Muscle of leg (tissue), 11 donors: ENCODE data around the gene NME3. TPM values are rescaled to one million over a fixed set of nuclear protein-coding genes. Genes with fewer than 3 reads are reported as not detected.

Experiments
- DNase-seq: peaks from one replicate; pipeline ENCODE4 v3.0.0; 2013
- H3K27ac ChIP-seq: one replicate; pipeline ENCODE4 v1.5.1; 2013; ENCODE audit warnings: mild to moderate bottlenecking, low read length, control low read depth
- H3K27me3 ChIP-seq: one replicate; pipeline ENCODE4 v1.6.1; 2013; ENCODE audit warnings: low read length; ENCODE audit not compliant: control insufficient read depth, insufficient read depth
- H3K36me3 ChIP-seq: one replicate; pipeline ENCODE4 v1.6.1; 2013; ENCODE audit warnings: low read length; ENCODE audit not compliant: control insufficient read depth, insufficient read depth
- H3K4me1 ChIP-seq: one replicate; pipeline ENCODE4 v1.6.1; 2013; ENCODE audit warnings: low read length; ENCODE audit not compliant: control insufficient read depth, insufficient read depth
- H3K4me3 ChIP-seq: one replicate; pipeline ENCODE4 v1.5.1; 2013; ENCODE audit warnings: low read length, control low read depth
- H3K9me3 ChIP-seq: replicated peaks from 2 replicates; pipeline ENCODE4 v1.6.1; 2013; ENCODE audit warnings: low read depth, low read length; ENCODE audit not compliant: control insufficient read depth
- WGBS: methylation state at CpG from one replicate; pipeline ENCODE4 v1.1.5; 2013; ENCODE audit warnings: missing lambda C conversion rate; ENCODE audit not compliant: insufficient coverage; 5-methylcytosine and 5-hydroxymethylcytosine counted together
- polyA plus RNA-seq, 8 donors: library from polyadenylated mRNA; unstranded; fragments of 120-200 nt; gene quantifications; one replicate each; pipeline versions ENCODE4 v1.2.1 to v1.2.3, GENCODE V29; 2013; ENCODE audit warnings: inconsistent platforms in 1 of 8, low replicate concordance in 1 of 8; ENCODE audit not compliant: insufficient read length in 8 of 8, insufficient read depth in 1 of 8
- total RNA-seq: library from RNA; stranded (reverse); fragments of 120-200 nt; gene quantifications from one replicate; pipeline ENCODE4 v1.2.4, GENCODE V29; 2013

NME3 gene
- total and polyA plus RNA-seq, 9 donors: 22.2 to 35.2 (median 28.1) TPM

DNA sequence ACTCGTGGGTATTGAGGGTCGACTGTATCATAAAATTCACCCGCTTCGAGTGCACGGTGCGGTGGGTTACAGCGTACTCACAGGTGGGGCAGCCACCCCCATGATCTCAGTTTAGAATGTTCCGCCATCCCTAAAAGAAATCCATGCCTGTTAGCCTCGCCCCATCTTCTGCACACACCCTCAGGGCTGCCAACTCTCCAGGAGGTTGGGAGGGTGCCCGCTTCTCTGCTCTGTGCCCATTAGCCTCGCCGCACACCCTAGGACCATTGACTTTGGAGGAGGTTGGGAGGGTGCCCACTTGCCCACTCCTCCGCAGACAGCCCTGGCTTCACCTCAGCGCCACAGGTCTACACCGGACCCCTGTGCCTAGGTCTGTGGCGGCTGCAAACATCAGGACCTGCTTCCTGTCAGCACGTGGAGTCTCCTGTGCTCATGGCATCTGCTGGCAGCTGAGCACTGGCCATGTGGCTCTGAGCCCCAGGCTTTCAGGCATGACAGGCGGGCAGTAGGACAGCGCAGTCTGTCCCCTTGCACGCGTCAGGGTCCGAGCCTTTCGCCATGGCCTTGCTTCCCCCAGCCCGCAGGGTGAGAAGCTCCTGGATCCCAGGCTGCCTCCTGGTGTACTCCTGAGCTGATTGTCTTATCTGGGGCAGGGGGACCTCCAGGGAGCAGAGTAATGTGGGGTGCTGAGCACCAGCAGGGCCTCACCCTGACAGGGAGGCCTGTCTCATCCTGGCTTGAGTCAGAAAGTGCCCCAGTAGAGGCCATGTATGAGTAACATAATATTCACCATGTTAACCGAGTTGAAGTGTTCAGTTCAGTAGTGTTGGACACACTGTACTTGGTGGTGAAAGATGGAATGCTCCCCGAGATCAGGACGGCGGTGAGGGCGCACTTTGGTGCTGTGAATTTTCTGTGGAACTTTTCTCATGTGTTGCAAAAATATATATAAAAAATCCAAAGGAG lies 21.9 kb downstream of the NME3 start:
- H3K27me3 ChIP-seq: no peaks in the 10 kb centered on the region
- no peak overlapping the region for H3K4me3 ChIP-seq
- 96% methylated on average over 19 of the region's 29 CpGs for WGBS
- no peak overlapping the region for H3K27ac ChIP-seq
- DNase-seq: no peak
- peaks cover 77% of the 10 kb centered on the region for H3K36me3 ChIP-seq
- H3K4me1 ChIP-seq: no peaks in the 10 kb centered on the region
- H3K9me3 ChIP-seq: no peaks in the 10 kb centered on the region

GRCh38 chr16:1747934-1748333 lies 23.4 kb downstream of the NME3 start:
- 81% methylated on average over 11 of the region's 11 CpGs for WGBS
- H3K36me3 ChIP-seq: peaks cover 82% of the 10 kb centered on the region
- no peaks in the 10 kb centered on the region for H3K4me1 ChIP-seq

GRCh38 chr16:1746693-1747195 lies 24.6 kb downstream of the NME3 start:
- Histone ChIP-seq H3K36me3 (peaks cover 70% of the 10 kb centered on the region), H3K9me3 (no peaks in the 10 kb centered on the region), H3K4me1 (no peaks in the 10 kb centered on the region), H3K27me3 (no peaks in the 10 kb centered on the region), H3K4me3 (no peak overlapping the region), H3K27ac (no peak overlapping the region)
- 89% methylated on average over 24 of the region's 31 CpGs for WGBS
- no peak for DNase-seq

More at GRCh38 chr16:1747934-1748333, 23.4 kb downstream of the NME3 start:
- Histone ChIP-seq H3K27ac (no peak overlapping the region), H3K9me3 (no peaks in the 10 kb centered on the region), H3K27me3 (no peaks in the 10 kb centered on the region), H3K4me3 (no peak overlapping the region)
- DNase-seq: no peak

DNA sequence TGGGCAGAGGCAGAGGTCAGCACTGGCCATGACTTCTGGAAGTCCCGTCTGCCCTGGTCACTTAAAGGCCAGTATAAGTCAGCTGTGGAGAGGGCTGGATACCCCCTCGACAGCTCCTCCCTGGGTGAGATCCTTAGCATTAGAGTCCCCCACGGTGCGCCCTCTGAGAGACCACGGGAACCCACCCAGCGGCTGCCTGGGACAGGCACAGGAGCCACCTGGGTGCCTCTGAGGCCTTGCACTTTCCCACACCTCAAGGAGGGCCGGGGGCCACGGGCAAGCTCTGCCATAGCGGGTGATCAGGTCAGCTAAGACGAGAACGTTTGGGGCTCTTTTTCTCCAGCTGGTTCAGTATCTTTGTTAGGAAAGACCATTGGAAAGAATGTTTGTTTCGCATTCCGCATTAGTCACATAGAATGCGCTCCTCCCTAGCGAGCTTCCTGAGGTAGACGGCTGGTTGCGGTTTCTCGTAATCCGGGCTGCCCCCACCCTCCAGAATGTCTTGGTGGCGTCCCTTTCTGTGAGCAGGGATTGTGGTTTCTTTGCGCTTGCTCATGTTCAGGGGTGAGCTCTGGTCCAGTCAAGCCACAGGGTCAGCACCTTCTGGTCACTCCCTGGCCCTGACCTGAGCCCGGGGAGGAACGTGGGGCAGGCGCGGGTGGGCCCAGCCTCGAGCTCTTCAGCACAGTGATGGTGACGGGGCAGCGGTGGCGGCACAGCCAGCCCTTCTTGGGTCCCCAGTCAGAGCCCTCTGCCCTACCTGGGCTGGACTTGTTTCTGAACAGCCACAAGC lies 25.2 kb downstream of the NME3 start:
- peaks cover 69% of the 10 kb centered on the region for H3K36me3 ChIP-seq
- WGBS: 89% methylated on average over 23 of the region's 29 CpGs

GRCh38 chr16:1745181-1745899 lies 26.0 kb downstream of the NME3 start:
- no peaks in the 10 kb centered on the region for H3K4me1 ChIP-seq
- no peak overlapping the region for H3K4me3 ChIP-seq
- no peaks in the 10 kb centered on the region for H3K9me3 ChIP-seq
- no peaks in the 10 kb centered on the region for H3K27me3 ChIP-seq
- WGBS: 88% methylated on average over 24 of the region's 25 CpGs
- no peak for DNase-seq
- H3K36me3 ChIP-seq: peaks cover 72% of the 10 kb centered on the region
- H3K27ac ChIP-seq: no peak overlapping the region

More for the DNA sequence above, 25.2 kb downstream of the NME3 start:
- Histone ChIP-seq H3K27ac (no peak overlapping the region), H3K9me3 (no peaks in the 10 kb centered on the region), H3K4me1 (no peaks in the 10 kb centered on the region), H3K4me3 (no peak overlapping the region), H3K27me3 (no peaks in the 10 kb centered on the region)
- DNase-seq: no peak

- DNase-seq: no peak
- H3K4me1 ChIP-seq: no peaks in the 10 kb centered on the region
- no peak overlapping the region for H3K4me3 ChIP-seq
- H3K27me3 ChIP-seq: no peaks in the 10 kb centered on the region
- no peak overlapping the region for H3K27ac ChIP-seq
- peaks cover 67% of the 10 kb centered on the region for H3K36me3 ChIP-seq
- no peaks in the 10 kb centered on the region for H3K9me3 ChIP-seq
- WGBS: 90% methylated on average over 15 of the region's 24 CpGs
Observed at GRCh38 chr16:1744338-1744840, 27.0 kb downstream of the NME3 start.

GRCh38 chr16:1743376-1744337 lies 27.7 kb downstream of the NME3 start:
- 85% methylated on average over 24 of the region's 32 CpGs for WGBS
- Histone ChIP-seq H3K4me1 (no peaks in the 10 kb centered on the region), H3K27me3 (no peaks in the 10 kb centered on the region), H3K27ac (no peak overlapping the region), H3K9me3 (no peaks in the 10 kb centered on the region), H3K36me3 (peaks cover 60% of the 10 kb centered on the region), H3K4me3 (no peak overlapping the region)
- no peak for DNase-seq

DNA sequence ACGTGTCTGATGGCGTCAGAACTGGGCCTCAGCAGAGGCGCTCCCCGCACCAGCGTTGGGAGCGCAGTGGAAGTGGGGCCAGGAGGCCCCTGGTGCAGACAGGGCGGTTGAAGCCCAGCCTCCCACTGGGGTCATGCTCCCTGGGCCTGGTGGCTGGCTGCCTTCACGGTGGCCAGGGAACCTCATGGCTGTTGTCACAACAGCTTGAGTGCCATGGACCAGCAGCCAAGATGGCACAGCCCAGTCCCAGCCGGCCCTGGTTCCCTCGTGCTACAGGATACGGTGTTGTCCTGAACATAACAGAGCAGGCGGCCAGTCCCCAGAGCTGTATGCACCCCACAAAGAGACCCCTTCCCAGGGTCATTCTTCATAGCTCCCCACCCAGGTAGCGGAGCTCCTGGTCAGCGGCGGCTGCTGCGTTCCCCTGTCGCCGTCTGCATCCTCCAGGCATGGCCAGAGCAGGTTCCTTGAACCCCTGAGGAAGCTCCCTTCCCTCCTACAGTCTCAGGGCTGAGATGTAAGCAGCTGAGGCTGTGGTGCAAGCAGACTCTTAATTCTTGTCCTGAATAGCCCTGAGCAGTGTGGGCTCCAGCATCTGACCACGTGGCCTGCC lies 29.7 kb downstream of the NME3 start:
- H3K27me3 ChIP-seq: no peaks in the 10 kb centered on the region
- H3K36me3 ChIP-seq: peaks cover 41% of the 10 kb centered on the region
- WGBS: 90% methylated on average over 17 of the region's 19 CpGs
- H3K9me3 ChIP-seq: no peaks in the 10 kb centered on the region
- no peaks in the 10 kb centered on the region for H3K4me1 ChIP-seq
- H3K27ac ChIP-seq: no peak overlapping the region
- no peak for DNase-seq
- H3K4me3 ChIP-seq: no peak overlapping the region
